Measurements from ENCODE around the gene POLR3B.
"Not testable (repeated sequence)": the region's sequence is repeated elsewhere in the genome, so short reads cannot be mapped to it uniquely, and the experiment has no call there.

The POLR3B gene

GRCh38 chr12:106357549-106358395, at the start of gene POLR3B:
POLR3B (plus strand) TSS chr12:106357748; CDS start chr12:106357880, 132 bp downstream.
- Mint-ChIP-seq H3K27me3 (no peaks in the 10 kb centered on the region), H3K27ac (peak within 1 kb of the TSS; percentile 95), H3K36me3 (peaks cover 4% of the 10 kb centered on the region), H3K4me3 (peak within 1 kb of the TSS; percentile 97), H3K9me3 (no peaks in the 10 kb centered on the region), H3K4me1 (peaks cover 15% of the 10 kb centered on the region)

GRCh38 chr12:106308121-106308520, 49.4 kb upstream of the POLR3B start:
- Mint-ChIP-seq H3K36me3 (peaks cover 8% of the 10 kb centered on the region), H3K27me3 (no peaks in the 10 kb centered on the region), H3K27ac (peak overlapping the region; percentile 52), H3K4me3 (no peak overlapping the region), H3K4me1 (peaks cover 85% of the 10 kb centered on the region), H3K9me3 (no peaks in the 10 kb centered on the region)

DNA sequence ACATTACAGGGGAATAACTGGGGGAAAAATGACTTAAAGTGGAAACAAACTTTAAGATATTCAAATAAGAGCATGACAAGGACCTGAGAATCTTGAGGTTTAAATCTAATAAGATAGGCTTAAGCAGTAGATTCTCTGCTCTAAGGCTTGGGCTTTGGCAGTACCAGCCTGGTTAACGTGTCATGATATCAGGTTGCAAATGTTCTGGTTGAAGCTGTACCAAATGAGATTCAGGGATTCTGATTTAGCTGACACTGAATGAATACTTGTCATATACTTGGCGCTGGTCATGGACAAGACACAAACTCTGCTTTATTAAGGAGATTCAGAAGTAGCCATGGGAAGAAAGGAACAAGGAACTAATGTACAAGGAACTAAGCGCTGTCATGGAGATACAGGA, 48.9 kb upstream of the POLR3B start:
- H3K4me3 Mint-ChIP-seq: no peak overlapping the region
- H3K36me3 Mint-ChIP-seq: peaks cover 8% of the 10 kb centered on the region
- H3K27ac Mint-ChIP-seq: peak overlapping the region; percentile 52
- H3K4me1 Mint-ChIP-seq: peaks cover 82% of the 10 kb centered on the region
- H3K27me3 Mint-ChIP-seq: no peaks in the 10 kb centered on the region
- no peaks in the 10 kb centered on the region for H3K9me3 Mint-ChIP-seq

DNA sequence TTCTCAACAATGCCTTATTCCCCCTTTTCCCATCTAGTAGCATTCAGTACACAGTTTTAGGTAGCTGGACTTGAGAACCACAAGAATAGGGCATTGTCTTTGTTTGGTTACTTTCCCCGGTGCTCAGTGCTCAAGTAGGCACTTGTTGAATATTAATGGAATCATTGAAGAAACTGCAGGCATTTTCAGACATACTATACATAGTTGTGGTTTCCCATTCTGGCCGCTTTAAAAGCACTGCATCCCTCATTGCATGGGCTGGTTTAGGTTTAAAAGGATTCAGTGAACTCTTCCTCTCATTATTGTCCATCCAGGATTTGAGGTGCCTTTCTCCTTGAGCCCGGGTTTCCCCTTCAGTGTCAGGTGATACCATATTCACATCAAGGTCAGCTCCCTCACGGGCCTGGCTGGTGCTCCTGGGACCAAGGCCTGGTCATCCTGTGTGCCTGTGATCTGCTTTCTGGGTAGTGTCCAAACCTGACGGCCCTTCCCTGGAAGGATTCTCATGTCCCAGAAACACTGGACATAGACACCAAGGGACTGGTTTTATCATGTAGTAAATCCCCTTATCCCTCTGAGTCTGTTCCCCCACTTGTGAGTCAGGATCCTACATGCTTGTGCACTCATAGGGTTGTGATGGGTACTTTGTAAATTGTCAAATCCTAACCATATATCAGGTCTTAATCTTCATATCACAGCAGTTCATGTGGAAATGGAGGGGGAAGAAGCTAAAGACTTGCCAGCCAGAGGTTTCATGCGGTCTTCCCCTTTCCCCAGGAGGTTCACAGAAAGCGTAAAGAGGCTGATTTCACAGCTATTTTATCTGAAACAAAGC, 47.7 kb upstream of the POLR3B start:
- Mint-ChIP-seq H3K27me3 (no peaks in the 10 kb centered on the region), H3K4me1 (peaks cover 69% of the 10 kb centered on the region), H3K9me3 (no peaks in the 10 kb centered on the region), H3K36me3 (peaks cover 11% of the 10 kb centered on the region), H3K27ac (peak overlapping the region; percentile 74), H3K4me3 (no peak overlapping the region)

DNA sequence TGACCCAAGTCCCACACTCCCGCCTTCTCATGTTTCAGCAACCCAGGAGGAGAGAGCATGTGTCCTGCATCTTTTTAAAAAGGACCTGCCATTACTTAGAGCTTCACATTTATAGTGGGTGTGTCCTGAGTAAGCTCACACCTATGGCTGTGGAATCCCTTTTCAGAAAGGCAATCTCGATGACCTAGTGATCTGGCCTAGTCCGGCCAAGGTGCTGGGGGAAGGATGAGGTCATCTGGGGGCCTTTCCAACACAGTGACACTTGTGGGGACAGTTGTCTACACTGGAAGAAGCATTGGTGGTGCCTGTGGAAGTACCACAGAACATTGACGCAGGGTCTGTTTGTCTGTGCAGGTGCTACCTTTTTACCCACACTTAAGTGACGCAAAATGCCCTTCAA, 46.9 kb upstream of the POLR3B start:
- Mint-ChIP-seq H3K27ac (peak overlapping the region; percentile 66), H3K9me3 (no peaks in the 10 kb centered on the region), H3K36me3 (peaks cover 18% of the 10 kb centered on the region), H3K27me3 (no peaks in the 10 kb centered on the region), H3K4me3 (no peak overlapping the region), H3K4me1 (peaks cover 67% of the 10 kb centered on the region)

GRCh38 chr12:106311139-106311538, 46.4 kb upstream of the POLR3B start:
- Mint-ChIP-seq H3K36me3 (peaks cover 18% of the 10 kb centered on the region), H3K9me3 (no peaks in the 10 kb centered on the region), H3K4me3 (no peak overlapping the region), H3K27ac (peak overlapping the region; percentile 82), H3K27me3 (no peaks in the 10 kb centered on the region), H3K4me1 (peaks cover 66% of the 10 kb centered on the region)

- H3K9me3 Mint-ChIP-seq, H3K27ac Mint-ChIP-seq, H3K27me3 Mint-ChIP-seq, H3K4me3 Mint-ChIP-seq: not testable (repeated sequence)
- Mint-ChIP-seq H3K4me1 (peaks cover 50% of the 10 kb centered on the region), H3K36me3 (peaks cover 27% of the 10 kb centered on the region)
Observed at GRCh38 chr12:106313413-106313812, 44.1 kb upstream of the POLR3B start.

DNA sequence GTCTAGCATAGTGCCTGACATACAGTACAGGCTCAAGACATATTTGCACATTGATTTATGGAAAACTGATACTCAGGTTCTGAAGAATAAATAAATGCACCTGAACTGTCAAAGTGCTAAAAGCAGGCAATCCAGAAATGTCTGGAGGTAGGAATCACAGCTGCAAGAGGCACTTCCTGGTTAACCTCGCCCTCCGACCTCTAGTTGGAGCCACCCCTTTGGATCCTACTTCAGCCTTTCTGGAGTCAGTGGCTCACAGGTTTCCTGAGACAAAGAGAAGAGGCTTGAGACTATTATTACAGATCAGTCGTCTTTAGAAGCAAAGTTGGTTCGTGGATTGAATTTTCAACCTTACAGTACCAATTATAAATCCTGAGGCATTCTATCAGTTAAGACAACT, 42.0 kb upstream of the POLR3B start:
- H3K4me3 Mint-ChIP-seq: no peak overlapping the region
- no peaks in the 10 kb centered on the region for H3K27me3 Mint-ChIP-seq
- H3K9me3 Mint-ChIP-seq: no peaks in the 10 kb centered on the region
- H3K36me3 Mint-ChIP-seq: peaks cover 21% of the 10 kb centered on the region
- H3K4me1 Mint-ChIP-seq: peaks cover 29% of the 10 kb centered on the region
- peak overlapping the region; percentile 77 for H3K27ac Mint-ChIP-seq

GRCh38 chr12:106317406-106318082, 40.0 kb upstream of the POLR3B start:
- peaks cover 23% of the 10 kb centered on the region for H3K36me3 Mint-ChIP-seq
- no peaks in the 10 kb centered on the region for H3K9me3 Mint-ChIP-seq
- H3K4me3 Mint-ChIP-seq: no peak overlapping the region
- no peak overlapping the region for H3K27ac Mint-ChIP-seq
- no peaks in the 10 kb centered on the region for H3K27me3 Mint-ChIP-seq
- H3K4me1 Mint-ChIP-seq: peaks cover 14% of the 10 kb centered on the region

GRCh38 chr12:106321139-106321850, 36.3 kb upstream of the POLR3B start:
- Mint-ChIP-seq H3K4me3 (no peak overlapping the region), H3K36me3 (peaks cover 24% of the 10 kb centered on the region), H3K27ac (no peak overlapping the region), H3K4me1 (peaks cover 8% of the 10 kb centered on the region), H3K27me3 (no peaks in the 10 kb centered on the region), H3K9me3 (no peaks in the 10 kb centered on the region)

- peaks cover 16% of the 10 kb centered on the region for H3K36me3 Mint-ChIP-seq
- H3K4me3 Mint-ChIP-seq: no peak overlapping the region
- no peaks in the 10 kb centered on the region for H3K27me3 Mint-ChIP-seq
- no peaks in the 10 kb centered on the region for H3K9me3 Mint-ChIP-seq
- peaks cover 5% of the 10 kb centered on the region for H3K4me1 Mint-ChIP-seq
- H3K27ac Mint-ChIP-seq: no peak overlapping the region
Observed at GRCh38 chr12:106323537-106323936, 34.0 kb upstream of the POLR3B start.

- peaks cover 20% of the 10 kb centered on the region for H3K36me3 Mint-ChIP-seq
- no peaks in the 10 kb centered on the region for H3K27me3 Mint-ChIP-seq
- peaks cover 8% of the 10 kb centered on the region for H3K4me1 Mint-ChIP-seq
- H3K9me3 Mint-ChIP-seq: no peaks in the 10 kb centered on the region
- no peak overlapping the region for H3K27ac Mint-ChIP-seq
- H3K4me3 Mint-ChIP-seq: no peak overlapping the region
Observed at GRCh38 chr12:106327309-106327869, 30.2 kb upstream of the POLR3B start.

DNA sequence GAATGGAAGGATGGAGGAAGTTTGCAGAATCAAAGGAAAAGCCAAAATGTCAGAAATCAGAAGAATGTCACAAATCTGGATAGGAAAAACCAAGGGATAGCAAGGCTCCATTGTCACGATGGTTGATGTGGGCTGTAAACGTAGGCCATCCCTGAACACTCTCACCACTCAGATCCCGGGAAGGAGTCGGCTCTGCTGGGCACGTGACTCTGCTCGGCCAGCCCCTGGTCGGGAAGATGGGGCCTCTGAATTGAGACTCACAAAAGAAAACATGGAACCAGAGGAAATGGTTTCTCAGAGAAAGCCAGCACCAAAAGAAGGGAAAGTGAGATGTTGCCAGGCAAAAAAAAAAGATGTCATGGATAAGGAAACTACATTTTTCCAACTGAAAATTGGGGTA, 28.8 kb upstream of the POLR3B start:
- no peak overlapping the region for H3K27ac Mint-ChIP-seq
- no peaks in the 10 kb centered on the region for H3K27me3 Mint-ChIP-seq
- peaks cover 20% of the 10 kb centered on the region for H3K36me3 Mint-ChIP-seq
- H3K9me3 Mint-ChIP-seq: no peaks in the 10 kb centered on the region
- peaks cover 9% of the 10 kb centered on the region for H3K4me1 Mint-ChIP-seq
- no peak overlapping the region for H3K4me3 Mint-ChIP-seq

DNA sequence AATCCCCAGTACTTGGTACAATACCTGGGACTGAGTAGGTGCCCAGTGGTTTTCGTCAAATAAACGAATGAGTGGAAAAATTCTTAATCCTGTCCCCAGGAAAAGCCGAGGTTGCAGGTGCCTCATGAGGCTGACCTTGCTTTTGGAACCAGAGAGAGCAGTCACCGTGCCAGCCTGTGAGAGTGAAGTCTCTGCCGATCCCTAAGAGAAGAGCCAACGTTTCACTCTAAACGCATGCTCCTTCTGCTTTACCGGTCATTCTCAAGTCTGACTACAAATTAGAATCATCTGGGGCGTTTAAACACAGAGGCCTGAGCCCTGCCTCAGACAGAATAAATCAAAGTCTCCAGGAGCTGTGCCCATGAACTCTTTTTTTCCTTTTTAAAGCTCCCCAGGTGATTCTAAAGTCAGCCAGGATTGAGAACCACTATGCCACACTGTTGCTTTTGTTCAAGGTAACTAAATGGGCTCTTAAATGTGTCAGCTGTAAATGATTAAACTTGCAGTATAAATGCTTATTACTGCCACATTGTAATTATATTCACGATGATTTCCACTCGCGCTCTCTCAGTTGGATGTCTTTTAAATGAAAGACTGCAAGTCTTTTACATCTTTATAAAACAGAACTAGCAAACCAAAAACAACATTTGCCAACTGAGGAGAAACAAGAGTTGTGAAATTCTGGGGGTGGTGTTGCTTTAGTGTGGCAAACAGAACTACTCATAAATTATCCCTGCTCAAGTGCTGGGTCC, 28.1 kb upstream of the POLR3B start:
- no peak overlapping the region for H3K27ac Mint-ChIP-seq
- H3K9me3 Mint-ChIP-seq: no peaks in the 10 kb centered on the region
- peaks cover 12% of the 10 kb centered on the region for H3K4me1 Mint-ChIP-seq
- no peaks in the 10 kb centered on the region for H3K27me3 Mint-ChIP-seq
- peaks cover 15% of the 10 kb centered on the region for H3K36me3 Mint-ChIP-seq
- H3K4me3 Mint-ChIP-seq: no peak overlapping the region
